Panc1 (cell line): Measurements from ENCODE around the gene CKAP5.

ENCODE experiments used
- POLR2AphosphoS5 ChIP-seq: IDR thresholded peaks from 2 replicates; pipeline ENCODE4 v1.6.1; 2012; ENCODE audit warnings: mild to moderate bottlenecking, low read depth, low read length, moderate library complexity
- TF ChIP-seq, protein P1 (sequence below): fragments of 450-650 bp; IDR thresholded peaks from 2 replicates; pipeline ENCODE4 v1.5.1; 2017; ENCODE audit warnings: mild to moderate bottlenecking

- TF ChIP-seq, protein P1, sequence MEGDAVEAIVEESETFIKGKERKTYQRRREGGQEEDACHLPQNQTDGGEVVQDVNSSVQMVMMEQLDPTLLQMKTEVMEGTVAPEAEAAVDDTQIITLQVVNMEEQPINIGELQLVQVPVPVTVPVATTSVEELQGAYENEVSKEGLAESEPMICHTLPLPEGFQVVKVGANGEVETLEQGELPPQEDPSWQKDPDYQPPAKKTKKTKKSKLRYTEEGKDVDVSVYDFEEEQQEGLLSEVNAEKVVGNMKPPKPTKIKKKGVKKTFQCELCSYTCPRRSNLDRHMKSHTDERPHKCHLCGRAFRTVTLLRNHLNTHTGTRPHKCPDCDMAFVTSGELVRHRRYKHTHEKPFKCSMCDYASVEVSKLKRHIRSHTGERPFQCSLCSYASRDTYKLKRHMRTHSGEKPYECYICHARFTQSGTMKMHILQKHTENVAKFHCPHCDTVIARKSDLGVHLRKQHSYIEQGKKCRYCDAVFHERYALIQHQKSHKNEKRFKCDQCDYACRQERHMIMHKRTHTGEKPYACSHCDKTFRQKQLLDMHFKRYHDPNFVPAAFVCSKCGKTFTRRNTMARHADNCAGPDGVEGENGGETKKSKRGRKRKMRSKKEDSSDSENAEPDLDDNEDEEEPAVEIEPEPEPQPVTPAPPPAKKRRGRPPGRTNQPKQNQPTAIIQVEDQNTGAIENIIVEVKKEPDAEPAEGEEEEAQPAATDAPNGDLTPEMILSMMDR = no peak
- TF ChIP-seq POLR2AphosphoS5 = no peak
Observed at GRCh38 chr11:46755962-46756361, 90.1 kb downstream of the CKAP5 start.
